Lower lobe of right lung (tissue), 2 donors: ENCODE measurements around the gene GAS6. TPM values are rescaled to one million over a fixed set of nuclear protein-coding genes. Genes with fewer than 3 reads are reported as not detected.
A peak's percentile ranks its signal among the peaks of the same experiment; 100 is the strongest.

Source experiments
- ATAC-seq, 2 donors: fragments of 200-7000 bp; cut with Tn5 transposase; one replicate each; pipeline ENCODE4 v1.9.1; 2020 to 2022; ENCODE audit warnings: mild to moderate bottlenecking in 2 of 2, moderate library complexity in 2 of 2
- DNase-seq: peaks from one replicate; pipeline ENCODE4 v3.0.0-alpha.2; 2020
- H3K27ac ChIP-seq: fragments of 200-600 bp; one replicate; pipeline ENCODE4 v1.8.0; 2022
- H3K27me3 ChIP-seq: fragments of 200-600 bp; one replicate; pipeline ENCODE4 v1.8.0; 2022; ENCODE audit warnings: low read depth
- H3K36me3 ChIP-seq: fragments of 200-600 bp; one replicate; pipeline ENCODE4 v1.8.0; 2022; ENCODE audit warnings: mild to moderate bottlenecking
- H3K4me1 ChIP-seq: fragments of 200-600 bp; one replicate; pipeline ENCODE4 v1.8.0; 2022
- H3K4me3 ChIP-seq: fragments of 200-600 bp; one replicate; pipeline ENCODE4 v1.8.0; 2022; ENCODE audit warnings: mild to moderate bottlenecking
- H3K9me3 ChIP-seq: fragments of 200-600 bp; one replicate; pipeline ENCODE4 v1.8.0; 2022
- CTCF ChIP-seq: fragments of 200-600 bp; IDR thresholded peaks from one replicate; pipeline ENCODE4 v1.8.0; 2022; ENCODE audit warnings: antibody characterized with exemption, mild to moderate bottlenecking
- intact Hi-C: fragments of 100-400 bp; cut with DNase I; formaldehyde crosslinking; loops from one replicate; pipeline ENCODE4 v1.11.0; 2022
- total RNA-seq: library from RNA; stranded (reverse); fragmentation: NEBNext Ultra II Directional; extraction: Animal tissue kit (Norgen Biotek cat#: 25700); gene quantifications from one replicate; pipeline ENCODE4 v1.2.1, GENCODE V29; 2021
- donor health status: DM: no; HTN: yes; CAD: no; lungs with severe emphysema.

Gene GAS6
- total RNA-seq, 1 donor from 2014 or later = 111 TPM

GRCh38 chr13:113850722-113851479 is 13.0 kb downstream of the GAS6 start:
- no peak for DNase-seq
- TF ChIP-seq CTCF = no peak
- no peak for ATAC-seq
- Histone ChIP-seq H3K36me3 (no peaks in the 10 kb centered on the region), H3K4me1 (peaks cover 48% of the 10 kb centered on the region), H3K27ac (no peak overlapping the region), H3K27me3 (no peaks in the 10 kb centered on the region), H3K9me3 (no peaks in the 10 kb centered on the region), H3K4me3 (no peak overlapping the region)
- intact Hi-C loops = no loop called here

GRCh38 chr13:113849981-113850721 is 13.7 kb downstream of the GAS6 start:
- ATAC-seq (no peak), DNase-seq (no peak)
- no peak overlapping the region for H3K27ac ChIP-seq
- no peaks in the 10 kb centered on the region for H3K36me3 ChIP-seq
- no peaks in the 10 kb centered on the region for H3K27me3 ChIP-seq
- TF ChIP-seq CTCF = no peak
- H3K4me3 ChIP-seq = no peak overlapping the region
- no peaks in the 10 kb centered on the region for H3K9me3 ChIP-seq
- intact Hi-C loops = no loop called here
- H3K4me1 ChIP-seq = peaks cover 43% of the 10 kb centered on the region

GRCh38 chr13:113849546-113849945 is 14.3 kb downstream of the GAS6 start:
- H3K27ac ChIP-seq = no peak overlapping the region
- no peaks in the 10 kb centered on the region for H3K27me3 ChIP-seq
- no peak for ATAC-seq
- H3K36me3 ChIP-seq = peaks cover 5% of the 10 kb centered on the region
- DNase-seq = no peak
- TF ChIP-seq CTCF = no peak
- H3K4me1 ChIP-seq = peaks cover 43% of the 10 kb centered on the region
- intact Hi-C loops = no loop called here
- no peak overlapping the region for H3K4me3 ChIP-seq
- H3K9me3 ChIP-seq = no peaks in the 10 kb centered on the region

- Histone ChIP-seq H3K27me3 (no peaks in the 10 kb centered on the region), H3K36me3 (peaks cover 12% of the 10 kb centered on the region), H3K27ac (no peak overlapping the region), H3K4me1 (peaks cover 43% of the 10 kb centered on the region), H3K4me3 (no peak overlapping the region), H3K9me3 (no peaks in the 10 kb centered on the region)
- no peak for TF ChIP-seq CTCF
- no peak for DNase-seq
- intact Hi-C loops = no loop called here
- peak in 1 of 2 donors; percentile 54 for ATAC-seq
Measured at GRCh38 chr13:113848431-113849260, 15.2 kb downstream of the GAS6 start.

GRCh38 chr13:113848020-113848419 is 15.9 kb downstream of the GAS6 start:
- Histone ChIP-seq H3K4me1 (peaks cover 41% of the 10 kb centered on the region), H3K27me3 (no peaks in the 10 kb centered on the region), H3K36me3 (peaks cover 17% of the 10 kb centered on the region), H3K9me3 (no peaks in the 10 kb centered on the region), H3K4me3 (no peak overlapping the region), H3K27ac (no peak overlapping the region)
- TF ChIP-seq CTCF = no peak
- DNase-seq (no peak), ATAC-seq (no peak)
- intact Hi-C loops = no loop called here
